Measurements from ENCODE around the gene TNFRSF1B.

The TNFRSF1B gene

GRCh38 chr1:12184008-12184681, 17.4 kb downstream of the TNFRSF1B start:
- peak overlapping the region; percentile 47 for H3K9ac ChIP-seq (ENCODE audit: low read length)
- no peaks in the 10 kb centered on the region for H3K36me3 ChIP-seq (ENCODE audit: control insufficient read depth, insufficient read depth, low read length)
- H3K9me3 ChIP-seq (ENCODE audit: control insufficient read depth, low read length): no peaks in the 10 kb centered on the region
- H3K27me3 ChIP-seq (ENCODE audit: control insufficient read depth, insufficient read depth, low read length): no peaks in the 10 kb centered on the region
- no peak overlapping the region for H3K4me3 ChIP-seq (ENCODE audit: low read length)
- H3K4me1 ChIP-seq (ENCODE audit: control insufficient read depth, insufficient read depth, low read length): peaks cover 62% of the 10 kb centered on the region

GRCh38 chr1:12185036-12185917, 18.5 kb downstream of the TNFRSF1B start:
- Histone ChIP-seq H3K4me3 (ENCODE audit: low read length) (peak overlapping the region; percentile 19), H3K27me3 (ENCODE audit: control insufficient read depth, insufficient read depth, low read length) (no peaks in the 10 kb centered on the region), H3K9me3 (ENCODE audit: control insufficient read depth, low read length) (no peaks in the 10 kb centered on the region), H3K4me1 (ENCODE audit: control insufficient read depth, insufficient read depth, low read length) (peaks cover 58% of the 10 kb centered on the region), H3K36me3 (ENCODE audit: control insufficient read depth, insufficient read depth, low read length) (no peaks in the 10 kb centered on the region), H3K9ac (ENCODE audit: low read length) (peak overlapping the region; percentile 47)

- no peaks in the 10 kb centered on the region for H3K27me3 ChIP-seq (ENCODE audit: control insufficient read depth, insufficient read depth, low read length)
- peak overlapping the region; percentile 47 for H3K9ac ChIP-seq (ENCODE audit: low read length)
- H3K36me3 ChIP-seq (ENCODE audit: control insufficient read depth, insufficient read depth, low read length): peaks cover 5% of the 10 kb centered on the region
- peak overlapping the region; percentile 19 for H3K4me3 ChIP-seq (ENCODE audit: low read length)
- peaks cover 58% of the 10 kb centered on the region for H3K4me1 ChIP-seq (ENCODE audit: control insufficient read depth, insufficient read depth, low read length)
- H3K9me3 ChIP-seq (ENCODE audit: control insufficient read depth, low read length): no peaks in the 10 kb centered on the region
These were observed 19.3 kb downstream of the TNFRSF1B start for GRCh38 chr1:12185918-12186678.

GRCh38 chr1:12186679-12186985, 19.8 kb downstream of the TNFRSF1B start:
- Histone ChIP-seq H3K36me3 (ENCODE audit: control insufficient read depth, insufficient read depth, low read length) (peaks cover 5% of the 10 kb centered on the region), H3K9ac (ENCODE audit: low read length) (no peak overlapping the region), H3K4me1 (ENCODE audit: control insufficient read depth, insufficient read depth, low read length) (peaks cover 58% of the 10 kb centered on the region), H3K4me3 (ENCODE audit: low read length) (no peak overlapping the region), H3K9me3 (ENCODE audit: control insufficient read depth, low read length) (no peaks in the 10 kb centered on the region), H3K27me3 (ENCODE audit: control insufficient read depth, insufficient read depth, low read length) (no peaks in the 10 kb centered on the region)

GRCh38 chr1:12188115-12188514, 21.3 kb downstream of the TNFRSF1B start:
- Histone ChIP-seq H3K36me3 (ENCODE audit: control insufficient read depth, insufficient read depth, low read length) (peaks cover 5% of the 10 kb centered on the region), H3K27me3 (ENCODE audit: control insufficient read depth, insufficient read depth, low read length) (no peaks in the 10 kb centered on the region), H3K9me3 (ENCODE audit: control insufficient read depth, low read length) (no peaks in the 10 kb centered on the region), H3K4me3 (ENCODE audit: low read length) (no peak overlapping the region), H3K9ac (ENCODE audit: low read length) (no peak overlapping the region), H3K4me1 (ENCODE audit: control insufficient read depth, insufficient read depth, low read length) (peaks cover 54% of the 10 kb centered on the region)

GRCh38 chr1:12188657-12189327, 22.0 kb downstream of the TNFRSF1B start:
- H3K4me3 ChIP-seq (ENCODE audit: low read length): no peak overlapping the region
- H3K9me3 ChIP-seq (ENCODE audit: control insufficient read depth, low read length): no peaks in the 10 kb centered on the region
- no peaks in the 10 kb centered on the region for H3K27me3 ChIP-seq (ENCODE audit: control insufficient read depth, insufficient read depth, low read length)
- H3K36me3 ChIP-seq (ENCODE audit: control insufficient read depth, insufficient read depth, low read length): peaks cover 5% of the 10 kb centered on the region
- peaks cover 56% of the 10 kb centered on the region for H3K4me1 ChIP-seq (ENCODE audit: control insufficient read depth, insufficient read depth, low read length)
- H3K9ac ChIP-seq (ENCODE audit: low read length): no peak overlapping the region

GRCh38 chr1:12189328-12189682, 22.5 kb downstream of the TNFRSF1B start:
- Histone ChIP-seq H3K27me3 (ENCODE audit: control insufficient read depth, insufficient read depth, low read length) (no peaks in the 10 kb centered on the region), H3K36me3 (ENCODE audit: control insufficient read depth, insufficient read depth, low read length) (peaks cover 5% of the 10 kb centered on the region), H3K4me1 (ENCODE audit: control insufficient read depth, insufficient read depth, low read length) (peaks cover 55% of the 10 kb centered on the region), H3K9ac (ENCODE audit: low read length) (no peak overlapping the region), H3K9me3 (ENCODE audit: control insufficient read depth, low read length) (no peaks in the 10 kb centered on the region), H3K4me3 (ENCODE audit: low read length) (no peak overlapping the region)

- H3K9me3 ChIP-seq (ENCODE audit: control insufficient read depth, low read length): no peaks in the 10 kb centered on the region
- H3K36me3 ChIP-seq (ENCODE audit: control insufficient read depth, insufficient read depth, low read length): peaks cover 5% of the 10 kb centered on the region
- H3K9ac ChIP-seq (ENCODE audit: low read length): no peak overlapping the region
- no peak overlapping the region for H3K4me3 ChIP-seq (ENCODE audit: low read length)
- H3K27me3 ChIP-seq (ENCODE audit: control insufficient read depth, insufficient read depth, low read length): no peaks in the 10 kb centered on the region
- H3K4me1 ChIP-seq (ENCODE audit: control insufficient read depth, insufficient read depth, low read length): peaks cover 34% of the 10 kb centered on the region
These were observed 24.6 kb downstream of the TNFRSF1B start for GRCh38 chr1:12191242-12192032.

- H3K27me3 ChIP-seq (ENCODE audit: control insufficient read depth, insufficient read depth, low read length): no peaks in the 10 kb centered on the region
- H3K9ac ChIP-seq (ENCODE audit: low read length): no peak overlapping the region
- peaks cover 5% of the 10 kb centered on the region for H3K36me3 ChIP-seq (ENCODE audit: control insufficient read depth, insufficient read depth, low read length)
- H3K9me3 ChIP-seq (ENCODE audit: control insufficient read depth, low read length): no peaks in the 10 kb centered on the region
- no peak overlapping the region for H3K4me3 ChIP-seq (ENCODE audit: low read length)
- peaks cover 8% of the 10 kb centered on the region for H3K4me1 ChIP-seq (ENCODE audit: control insufficient read depth, insufficient read depth, low read length)
These were observed 27.9 kb downstream of the TNFRSF1B start for GRCh38 chr1:12194666-12195216.

- Histone ChIP-seq H3K27me3 (ENCODE audit: control insufficient read depth, insufficient read depth, low read length) (no peaks in the 10 kb centered on the region), H3K4me1 (ENCODE audit: control insufficient read depth, insufficient read depth, low read length) (peaks cover 8% of the 10 kb centered on the region), H3K9me3 (ENCODE audit: control insufficient read depth, low read length) (no peaks in the 10 kb centered on the region), H3K36me3 (ENCODE audit: control insufficient read depth, insufficient read depth, low read length) (peaks cover 5% of the 10 kb centered on the region), H3K4me3 (ENCODE audit: low read length) (no peak overlapping the region), H3K9ac (ENCODE audit: low read length) (no peak overlapping the region)
These were observed 28.6 kb downstream of the TNFRSF1B start for GRCh38 chr1:12195416-12195815.

Measured in mucosa of stomach (tissue), 1 donor.